Measurements from ENCODE around the gene NACAD.
"Not testable (repeated sequence)": the region's sequence is repeated elsewhere in the genome, so short reads cannot be mapped to it uniquely, and the experiment has no call there.

NACAD gene

DNA sequence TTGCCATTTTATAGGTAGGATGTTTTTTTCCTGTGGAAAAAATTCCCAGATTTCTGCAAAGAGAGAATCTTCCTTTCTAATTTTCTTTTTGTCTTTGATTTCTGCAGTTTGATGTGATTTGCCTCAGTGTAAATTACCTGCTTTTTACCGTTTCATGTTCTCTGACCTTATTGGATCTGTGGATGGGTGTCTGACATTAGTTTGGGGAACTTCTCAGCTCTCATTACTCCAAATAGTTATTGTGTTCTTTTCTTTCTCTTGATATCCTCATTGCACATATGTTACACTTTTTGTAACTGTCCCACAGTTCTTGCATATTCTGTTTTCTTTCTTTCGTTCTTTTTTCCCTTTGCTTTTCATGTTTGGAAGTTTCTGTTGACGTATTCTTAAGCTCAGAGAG, 28.5 kb downstream of the NACAD start:
- no peak for DNase-seq (ENCODE audit: low read depth in 4 of 4, low spot score in 1 of 4)

DNA sequence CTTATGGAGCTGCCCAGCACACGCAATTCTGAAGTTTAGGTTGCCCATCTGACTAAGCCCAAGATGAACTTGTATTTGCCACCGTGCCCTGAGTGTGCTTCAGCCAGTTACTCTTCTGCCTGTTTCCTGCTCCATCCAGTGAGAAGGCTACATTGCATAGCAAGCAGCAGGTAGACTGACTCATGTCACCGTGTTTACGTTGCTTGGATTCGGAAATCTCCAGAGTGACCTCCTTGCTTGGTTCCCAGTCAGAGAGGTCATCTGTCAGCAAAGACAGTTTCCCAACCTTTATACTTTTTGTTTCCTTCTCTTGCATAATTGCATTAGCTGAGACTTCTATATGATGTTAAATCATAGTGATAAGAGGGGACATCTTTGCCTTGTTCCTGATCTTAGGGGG, 30.9 kb downstream of the NACAD start:
- DNase-seq (ENCODE audit: low read depth in 4 of 4, low spot score in 1 of 4), result no peak

DNA sequence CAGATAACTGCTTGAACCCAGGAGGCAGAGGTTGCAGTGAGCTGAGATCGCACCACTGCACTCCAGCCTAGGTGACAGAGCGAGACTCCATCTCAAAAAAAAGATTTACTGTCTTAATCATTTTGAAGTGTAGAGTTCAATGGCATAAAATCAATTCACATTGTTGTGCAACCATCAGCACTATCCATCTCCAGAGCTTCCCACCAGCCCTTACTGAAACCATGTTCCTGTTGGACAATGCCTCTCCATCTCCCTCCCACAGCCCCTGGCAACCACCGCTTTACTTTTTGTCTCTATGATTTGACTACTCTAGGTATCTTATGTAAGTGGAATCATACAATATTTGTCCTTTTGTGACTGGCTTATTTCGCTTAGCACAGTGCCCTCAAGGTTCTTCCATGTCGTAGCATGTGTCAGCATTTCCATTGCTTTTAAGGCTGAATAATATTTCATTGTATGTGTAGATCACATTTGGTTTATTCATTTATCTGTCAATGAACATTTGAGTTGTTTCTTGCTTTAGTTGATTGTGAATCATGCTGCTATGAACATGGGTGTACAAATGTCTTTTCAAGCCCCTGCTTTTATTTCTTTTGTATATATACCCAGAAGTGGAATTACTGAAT, 33.1 kb downstream of the NACAD start:
- DNase-seq (ENCODE audit: low read depth in 4 of 4, low spot score in 1 of 4), result no peak

DNA sequence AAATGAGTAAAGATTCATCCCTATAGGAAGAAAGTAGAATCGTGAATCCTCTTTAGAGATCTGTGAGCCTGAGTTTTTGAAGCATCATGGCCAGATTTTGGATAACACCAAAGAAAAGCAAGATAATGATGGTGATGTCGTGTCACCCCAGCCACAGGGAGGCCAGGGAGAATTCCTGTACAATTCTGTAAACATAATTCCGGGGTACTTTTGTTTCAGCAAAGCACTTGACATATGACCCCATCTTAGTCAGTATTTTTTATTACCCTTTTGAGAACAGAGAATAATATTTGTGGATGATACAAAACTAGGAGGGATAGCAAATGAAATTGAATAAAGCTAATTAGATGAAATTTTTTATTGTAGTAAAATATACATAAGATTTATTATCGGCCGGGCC, 33.8 kb downstream of the NACAD start:
- DNase-seq (ENCODE audit: low read depth in 4 of 4, low spot score in 1 of 4), result no peak

DNA sequence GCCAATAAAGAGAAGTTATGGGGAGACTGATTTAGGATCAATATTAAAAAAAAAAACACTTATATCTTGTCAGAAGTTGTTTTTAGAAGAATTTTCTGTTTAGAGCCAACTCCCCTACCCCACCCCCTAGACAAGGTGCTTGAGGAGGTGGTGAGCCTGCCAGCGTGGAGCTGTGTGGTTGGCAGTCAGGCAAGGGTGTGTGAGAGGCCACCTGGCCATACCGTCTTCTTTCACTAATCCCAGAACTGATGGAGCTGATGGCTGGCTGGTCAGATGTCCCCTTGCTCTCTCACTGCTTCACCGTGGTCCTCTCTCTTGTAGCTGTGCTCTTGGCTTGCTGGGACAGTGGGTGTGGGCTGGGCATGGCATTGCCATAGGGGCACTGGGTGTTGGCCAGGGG, 34.3 kb downstream of the NACAD start:
- no peak for DNase-seq (ENCODE audit: low read depth in 4 of 4, low spot score in 1 of 4)

DNA sequence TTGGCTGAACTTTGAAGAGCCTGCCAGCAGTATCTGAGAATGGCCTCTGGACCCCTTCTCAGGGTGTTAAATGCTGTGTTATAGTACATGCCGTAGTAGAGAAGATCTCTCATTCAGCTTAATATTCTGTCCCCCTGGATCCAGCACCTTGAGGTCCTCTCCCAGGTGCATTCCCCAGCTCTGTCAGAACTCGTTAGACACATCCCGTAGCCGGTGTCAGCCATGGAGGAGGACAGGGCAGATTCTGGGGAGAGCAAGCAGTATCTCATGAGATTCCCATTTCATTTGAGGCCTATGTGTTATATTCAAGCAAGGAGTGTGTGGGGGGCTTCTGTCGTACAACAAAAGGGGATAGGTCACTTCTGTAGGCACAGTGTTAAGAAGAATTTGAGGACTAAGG, 34.8 kb downstream of the NACAD start:
- no peak for DNase-seq (ENCODE audit: low read depth in 4 of 4, low spot score in 1 of 4)

DNA sequence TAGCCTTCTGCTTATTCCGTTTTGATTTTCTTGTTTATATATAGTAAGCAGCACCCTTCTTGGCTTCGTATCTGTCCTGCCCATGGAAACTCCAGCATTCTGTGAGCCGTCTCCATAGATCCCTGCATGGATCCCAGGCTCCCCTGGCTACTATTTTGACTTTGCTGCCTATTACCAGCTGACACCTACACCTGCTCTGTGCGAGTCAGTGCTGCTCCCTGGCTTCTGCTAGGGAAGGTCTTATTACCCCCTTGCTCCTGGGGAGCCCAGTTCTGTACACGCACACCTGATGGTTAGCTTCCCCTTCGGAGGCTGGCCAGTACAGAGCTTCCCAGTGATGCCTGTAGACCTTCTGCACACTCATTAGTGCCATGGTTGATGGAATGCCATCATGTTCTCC, 35.4 kb downstream of the NACAD start:
- no peak for DNase-seq (ENCODE audit: low read depth in 4 of 4, low spot score in 1 of 4)

DNA sequence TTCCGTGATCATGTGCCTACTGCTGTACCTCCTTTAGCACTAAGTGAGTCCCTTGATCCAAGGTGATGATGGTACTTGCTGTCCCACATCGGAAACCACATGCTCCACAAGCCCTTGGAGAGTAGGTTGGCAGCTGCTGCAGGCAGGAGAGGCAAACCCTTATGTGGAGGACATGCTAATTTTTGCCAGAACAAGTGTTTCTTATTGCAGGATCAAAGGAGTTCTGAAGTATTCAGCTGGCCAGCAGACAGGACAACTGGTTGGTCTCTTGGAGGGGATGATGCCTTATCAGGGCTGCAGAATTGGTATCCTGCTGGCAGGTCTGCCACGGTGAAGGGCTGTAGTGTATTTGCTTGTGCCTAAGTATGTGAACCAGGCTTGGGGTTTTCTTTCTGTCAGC, 36.8 kb downstream of the NACAD start:
- no peak for DNase-seq (ENCODE audit: low read depth in 4 of 4, low spot score in 1 of 4)

DNA sequence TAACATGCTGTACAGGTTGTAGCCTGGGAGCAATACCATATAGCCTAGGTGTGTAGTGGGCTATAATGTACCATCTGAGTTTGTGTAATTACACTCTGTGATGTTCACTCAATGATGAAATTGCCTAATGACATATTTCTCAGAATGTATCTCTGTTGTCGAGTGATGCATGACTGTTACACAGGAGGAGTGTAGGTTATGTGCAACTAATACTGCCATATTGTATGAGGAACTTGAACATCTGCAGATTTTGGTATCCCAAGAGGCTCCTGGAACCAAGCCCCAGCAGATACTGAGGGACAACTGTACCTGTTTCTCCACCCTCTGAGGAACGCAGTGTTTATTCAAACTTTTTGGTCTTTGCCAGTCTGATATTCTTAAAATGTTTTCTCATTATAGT, 38.6 kb downstream of the NACAD start:
- DNase-seq (ENCODE audit: low read depth in 4 of 4, low spot score in 1 of 4), result no peak

DNA sequence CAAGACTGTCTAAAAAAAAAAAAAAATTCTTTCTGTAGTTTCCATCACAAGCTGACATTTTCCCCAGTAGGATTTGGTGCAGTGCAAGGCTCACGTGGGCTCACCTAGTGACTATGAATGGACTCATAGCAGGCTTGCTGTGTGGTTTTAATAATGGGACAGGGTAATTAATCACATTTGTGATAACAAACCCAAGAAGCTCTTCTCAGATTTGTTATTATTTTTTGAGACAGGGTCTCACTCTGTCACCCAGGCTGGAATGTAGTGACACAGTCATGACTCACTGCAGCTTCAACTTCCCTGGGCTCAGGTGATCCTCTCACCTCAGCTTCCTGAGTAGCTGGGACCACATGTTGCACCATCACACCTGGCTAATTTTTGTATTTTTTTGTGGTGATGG, 40.0 kb downstream of the NACAD start:
- DNase-seq (ENCODE audit: low read depth in 4 of 4, low spot score in 1 of 4), result no peak

DNA sequence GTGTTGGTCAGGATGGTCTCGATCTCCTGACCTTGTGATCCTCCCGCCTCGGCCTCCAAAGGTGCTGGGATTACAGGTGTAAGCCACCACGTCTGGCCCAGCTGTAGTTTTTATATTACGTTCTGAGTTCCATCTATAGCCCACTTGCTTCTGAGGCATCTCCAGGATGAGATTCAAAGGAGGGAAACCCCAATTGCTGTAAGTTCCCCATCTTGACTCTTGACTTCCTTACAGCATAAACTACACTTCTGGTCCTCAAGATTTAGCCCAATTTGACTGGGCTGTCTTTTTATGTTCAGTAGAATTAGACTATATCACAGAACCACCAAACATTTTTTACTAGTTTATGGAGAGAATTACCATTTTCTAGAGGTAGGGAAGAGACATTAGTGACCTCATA, 44.4 kb downstream of the NACAD start:
- DNase-seq (ENCODE audit: low read depth in 4 of 4, low spot score in 1 of 4), result no peak

DNA sequence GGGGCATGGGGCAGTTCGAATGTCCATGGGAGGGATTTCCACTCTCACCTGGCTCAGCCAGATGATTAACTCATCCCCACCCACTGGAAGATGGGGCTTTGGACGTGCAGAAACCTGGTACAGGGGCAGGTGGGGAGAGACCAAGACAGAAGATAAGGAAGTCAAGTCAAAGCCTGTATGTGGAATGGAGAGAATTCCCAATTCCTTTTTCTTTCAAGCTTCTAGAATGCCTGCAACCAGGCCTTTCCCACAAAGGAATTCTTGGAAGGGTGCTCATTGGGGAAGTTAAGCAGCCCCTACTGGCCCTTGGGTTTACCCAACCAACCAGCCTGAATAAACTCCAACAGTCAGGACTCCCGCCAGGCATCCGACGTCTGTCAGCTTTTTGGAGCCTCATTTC, 49.7 kb downstream of the NACAD start:
- no peak for DNase-seq (ENCODE audit: low read depth in 4 of 4, low spot score in 1 of 4)

DNA sequence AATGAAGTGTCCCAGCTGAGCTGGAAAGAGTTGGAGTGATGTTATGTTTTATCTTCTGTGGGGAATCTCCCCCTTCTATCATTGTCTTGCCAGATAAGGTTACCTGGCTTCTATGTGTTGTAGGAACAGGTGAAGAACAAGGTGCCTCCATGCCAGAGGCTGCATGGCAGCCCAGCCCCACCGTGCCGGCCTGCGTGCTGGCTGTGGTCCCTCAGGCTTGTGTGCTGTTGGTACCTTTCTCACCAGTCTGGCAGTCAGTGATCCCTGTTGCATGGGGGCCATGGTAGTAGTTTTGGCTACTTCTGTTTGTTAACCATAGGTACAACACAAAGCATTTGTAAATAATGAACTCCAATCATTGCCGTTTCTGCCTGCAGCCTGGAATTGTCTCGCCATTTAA, 50.9 kb downstream of the NACAD start:
- no peak for DNase-seq (ENCODE audit: low read depth in 4 of 4, low spot score in 1 of 4)

DNA sequence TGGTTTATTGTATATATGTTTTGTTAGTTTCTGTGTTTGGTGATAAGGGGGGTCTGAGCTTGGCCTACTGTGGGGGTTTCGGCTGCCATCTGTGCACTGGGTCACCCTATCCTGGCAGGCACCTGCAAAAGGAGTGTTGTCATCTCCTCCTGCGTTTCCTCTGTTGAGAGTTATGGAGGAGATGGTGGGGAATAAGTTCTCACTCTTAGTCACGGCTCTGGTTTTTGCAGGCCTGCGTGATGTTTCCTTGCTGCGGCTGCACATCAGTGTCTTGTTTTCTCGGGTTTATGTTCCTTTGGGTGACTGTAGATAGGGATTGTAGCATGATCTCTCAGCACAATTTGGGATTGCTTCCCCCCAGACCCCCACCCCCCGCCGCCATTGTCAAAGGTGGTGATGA, 52.0 kb downstream of the NACAD start:
- no peak for DNase-seq (ENCODE audit: low read depth in 4 of 4, low spot score in 1 of 4)

DNA sequence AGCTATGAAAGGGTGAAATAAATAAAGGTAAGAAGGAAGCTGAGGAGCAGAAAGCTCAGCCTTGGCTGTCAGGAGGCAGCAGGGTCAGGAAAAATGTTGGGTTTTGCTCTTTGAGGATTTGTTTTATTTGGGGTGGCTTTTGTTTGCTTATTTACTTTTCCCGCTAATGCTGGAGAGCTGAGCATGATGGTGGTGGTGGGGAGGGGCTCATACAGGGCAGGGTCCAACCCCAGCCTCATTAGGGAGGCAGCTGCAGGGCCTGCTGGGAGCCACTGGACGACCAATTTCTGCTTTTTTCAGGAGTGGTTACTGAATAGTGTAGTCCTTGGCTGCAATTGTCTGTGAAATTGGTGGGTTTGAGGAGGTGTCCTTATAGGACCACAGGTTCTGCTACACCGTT, 52.5 kb downstream of the NACAD start:
- DNase-seq (ENCODE audit: low read depth in 4 of 4, low spot score in 1 of 4), result no peak

DNA sequence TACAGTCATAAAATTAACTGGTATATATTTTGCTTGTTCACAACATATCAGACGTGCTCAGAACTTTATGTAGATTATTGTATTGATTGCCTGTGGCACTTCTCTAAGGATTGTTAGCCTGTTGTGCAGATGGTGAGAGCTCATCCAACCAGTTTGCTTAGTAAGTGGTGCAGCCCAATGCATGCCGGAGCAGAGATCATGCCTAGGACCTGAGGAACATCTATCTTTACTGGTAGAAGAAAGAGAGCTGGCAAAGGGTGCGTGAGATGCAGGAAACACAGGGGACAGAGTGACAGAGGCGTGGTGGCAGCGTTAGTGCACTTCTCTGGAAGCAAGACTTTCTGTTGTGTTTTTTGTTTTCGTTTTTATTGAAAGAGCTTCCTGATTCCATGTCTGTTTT, 52.9 kb downstream of the NACAD start:
- DNase-seq (ENCODE audit: low read depth in 4 of 4, low spot score in 1 of 4), result no peak

DNA sequence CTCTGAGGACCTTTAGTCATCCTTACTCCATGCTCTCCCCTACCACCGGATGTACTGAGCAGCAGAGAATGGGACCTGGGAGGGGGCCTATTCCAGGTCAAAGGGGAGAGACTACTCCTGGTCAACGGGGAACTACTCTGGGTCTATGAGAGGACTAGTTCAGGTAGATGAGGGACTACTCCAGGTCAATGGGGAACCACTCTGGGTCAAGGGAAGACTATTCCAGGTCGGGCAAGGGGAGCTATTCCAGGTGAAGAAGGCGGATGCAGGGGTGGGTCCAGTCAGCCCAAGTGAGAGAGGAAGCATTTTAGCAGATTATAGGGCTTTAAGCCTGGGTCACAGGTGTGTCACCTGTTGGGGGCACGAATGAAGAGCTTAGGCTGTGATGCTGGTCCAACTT, 53.4 kb downstream of the NACAD start:
- no peak for DNase-seq (ENCODE audit: low read depth in 4 of 4, low spot score in 1 of 4)

DNA sequence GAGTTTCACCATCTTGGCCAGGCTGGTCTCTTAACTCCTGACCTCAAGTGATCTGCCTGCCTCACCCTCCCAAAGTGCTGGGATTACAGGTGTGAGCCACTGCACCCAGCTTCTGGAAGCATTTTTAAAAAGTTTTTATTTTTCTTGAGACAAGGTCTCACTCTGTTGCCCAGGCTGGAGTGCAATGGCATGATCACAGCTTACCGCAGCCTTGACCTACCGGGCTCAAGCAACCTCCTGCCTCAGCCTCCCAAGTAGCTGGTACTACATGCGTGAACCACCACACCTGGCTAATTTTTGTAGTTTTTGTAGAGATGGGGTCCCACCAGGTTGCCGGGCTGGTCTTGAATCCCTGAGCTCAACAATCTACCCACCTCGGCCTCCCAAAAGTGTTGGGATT, 54.1 kb downstream of the NACAD start:
- not testable (repeated sequence) for DNase-seq (ENCODE audit: low read depth in 4 of 4, low spot score in 1 of 4)

DNA sequence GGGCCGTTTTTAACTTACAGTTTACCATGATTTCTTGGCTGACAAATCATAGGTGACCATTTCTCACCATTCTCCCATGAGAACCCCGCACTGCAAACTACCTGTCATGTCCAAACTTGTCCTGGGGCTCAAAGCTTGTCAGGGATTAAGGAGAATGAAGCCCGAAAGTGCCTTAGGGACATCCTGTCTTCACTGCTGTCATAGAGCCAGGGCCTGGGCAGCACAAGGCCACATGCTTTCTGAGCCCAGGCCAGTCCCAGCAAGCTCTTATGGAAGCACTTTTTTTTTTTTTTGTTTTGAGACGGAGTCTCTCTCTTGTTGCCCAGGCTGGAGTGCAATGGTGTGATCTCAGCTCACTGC, 54.9 kb downstream of the NACAD start:
- DNase-seq (ENCODE audit: low read depth in 4 of 4, low spot score in 1 of 4), result no peak

DNA sequence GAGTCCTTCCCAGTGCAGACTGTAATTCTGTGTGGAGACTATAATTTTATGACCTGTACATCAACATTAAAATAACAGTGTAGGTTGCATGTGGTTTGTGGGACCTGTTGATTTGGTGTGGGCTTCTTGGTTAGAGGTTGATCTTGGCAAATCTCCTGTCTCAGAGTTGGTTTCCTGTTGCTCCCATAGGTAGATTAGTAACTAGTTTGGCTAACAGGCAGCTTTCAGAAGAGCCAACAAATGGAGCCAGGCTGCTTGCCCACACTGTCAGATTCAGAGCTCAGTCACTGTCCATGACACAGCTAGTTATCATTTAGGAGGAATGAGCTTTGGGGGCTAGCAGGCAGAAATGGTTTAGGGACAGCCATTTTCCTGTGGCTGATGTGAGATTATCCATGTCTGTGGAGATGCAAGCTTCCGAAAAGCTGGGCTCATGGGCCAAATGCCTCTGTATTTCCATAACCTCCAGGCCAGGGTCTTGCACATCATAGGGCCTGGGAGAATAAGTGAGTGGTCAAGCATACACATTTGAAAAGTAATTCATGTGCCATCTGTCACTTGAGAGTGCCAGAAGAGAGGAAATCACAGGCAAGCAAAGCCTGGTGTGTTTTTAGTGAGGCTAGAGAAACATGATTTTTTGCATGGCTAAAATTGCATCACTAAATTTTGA, 55.4 kb downstream of the NACAD start:
- DNase-seq (ENCODE audit: low read depth in 4 of 4, low spot score in 1 of 4), result no peak

DNA sequence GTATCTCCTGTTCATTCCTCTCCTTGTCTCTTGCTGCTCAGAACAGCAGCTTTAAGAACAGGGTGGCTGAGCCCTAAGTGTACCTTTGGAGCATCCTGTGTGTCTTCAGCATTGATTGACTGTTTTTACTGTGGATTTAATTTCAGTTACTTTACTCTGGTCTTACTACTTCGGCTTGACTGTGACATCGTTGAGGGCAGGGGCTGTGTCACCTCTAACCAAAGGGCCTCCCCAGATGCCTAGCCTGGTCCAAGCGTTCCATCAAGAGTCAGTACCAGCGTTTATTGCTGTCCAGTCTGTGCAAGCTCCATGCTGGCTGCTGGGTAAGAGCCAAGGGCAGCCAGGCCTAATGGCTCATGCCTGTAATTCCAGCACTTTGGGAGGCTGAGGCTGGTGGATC, 56.3 kb downstream of the NACAD start:
- no peak for DNase-seq (ENCODE audit: low read depth in 4 of 4, low spot score in 1 of 4)

DNA sequence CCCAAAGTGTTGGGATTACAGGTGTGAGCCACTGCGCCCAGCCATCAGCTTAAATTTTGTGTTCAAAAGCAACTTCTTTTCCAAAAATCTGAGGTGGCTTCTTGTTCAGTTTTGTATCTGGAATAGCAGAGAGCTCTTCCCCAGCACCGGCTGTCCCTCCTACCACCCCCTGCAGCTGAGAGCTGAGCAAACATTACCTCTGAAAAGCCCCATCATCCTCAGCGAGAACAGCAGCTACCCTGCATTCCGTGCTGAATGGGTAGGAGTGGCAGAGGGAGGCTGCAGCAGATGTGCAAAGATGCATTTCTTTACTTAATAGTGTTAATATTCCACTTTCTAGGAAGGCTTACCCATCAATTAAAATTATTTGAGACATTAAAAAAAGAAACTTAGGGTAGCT, 56.9 kb downstream of the NACAD start:
- DNase-seq (ENCODE audit: low read depth in 4 of 4, low spot score in 1 of 4), result no peak
